Activated CD4-positive, alpha-beta T cell treated with anti-CD3 and anti-CD28 coated beads for 36 hours (primary cell): ENCODE data around the gene NDUFS2. TPM values are rescaled to one million over a fixed set of nuclear protein-coding genes. Genes with fewer than 3 reads are reported as not detected.

ENCODE experiments used
- ATAC-seq: fragments of 200-7000 bp; cut with Tn5 transposase; one replicate; pipeline ENCODE4 v1.10.0; 2021; ENCODE audit warnings: mild to moderate bottlenecking, moderate library complexity
- CTCF ChIA-PET: fragments of 350-600 bp; sonication (Branson Sonifier 250); formaldehyde crosslinking; loops from one replicate; lab custom pipeline; 2021; ENCODE audit warnings: antibody characterized with exemption; lab: Charles Lee
- POLR2A ChIA-PET: fragments of 350-600 bp; sonication (Branson Sonifier 250); formaldehyde crosslinking; loops from one replicate; lab custom pipeline; 2021; ENCODE audit warnings: antibody characterized with exemption, inconsistent platforms; lab: Charles Lee
- DNase-seq: peaks from one replicate; pipeline ENCODE4 v3.0.0-alpha.2; 2020
- H3K27ac Mint-ChIP-seq: one replicate; pipeline ENCODE4 v1.8.0; 2021; ENCODE audit warnings: mixed read lengths
- H3K27me3 Mint-ChIP-seq: one replicate; pipeline ENCODE4 v1.8.0; 2021; ENCODE audit warnings: mixed read lengths
- H3K36me3 Mint-ChIP-seq: one replicate; pipeline ENCODE4 v1.8.0; 2021; ENCODE audit warnings: low read depth, mixed read lengths
- H3K4me1 Mint-ChIP-seq: one replicate; pipeline ENCODE4 v1.8.0; 2021; ENCODE audit warnings: mixed read lengths
- H3K4me3 Mint-ChIP-seq: one replicate; pipeline ENCODE4 v1.8.0; 2021; ENCODE audit warnings: mild to moderate bottlenecking, moderate library complexity, mixed read lengths
- H3K9me3 Mint-ChIP-seq: one replicate; pipeline ENCODE4 v1.8.0; 2021; ENCODE audit warnings: low read depth, mixed read lengths
- intact Hi-C, 2 experiments: fragments of 100-400 bp; cut with DNase I in 1 of 2; cut with micrococcal nuclease in 1 of 2; formaldehyde crosslinking; loops; one replicate each; pipeline versions ENCODE4 v1.14.2 to v1.15.1; 2022 to 2024; cut with DNase I, micrococcal nuclease
- total RNA-seq, 2 experiments: library from RNA; stranded (reverse); gene quantifications; one replicate each; pipeline ENCODE4 v1.2.3, GENCODE V29; 2021

The NDUFS2 gene
- total RNA-seq, 2 experiments from 2014 or later = 71.8 to 92.0 TPM

DNA sequence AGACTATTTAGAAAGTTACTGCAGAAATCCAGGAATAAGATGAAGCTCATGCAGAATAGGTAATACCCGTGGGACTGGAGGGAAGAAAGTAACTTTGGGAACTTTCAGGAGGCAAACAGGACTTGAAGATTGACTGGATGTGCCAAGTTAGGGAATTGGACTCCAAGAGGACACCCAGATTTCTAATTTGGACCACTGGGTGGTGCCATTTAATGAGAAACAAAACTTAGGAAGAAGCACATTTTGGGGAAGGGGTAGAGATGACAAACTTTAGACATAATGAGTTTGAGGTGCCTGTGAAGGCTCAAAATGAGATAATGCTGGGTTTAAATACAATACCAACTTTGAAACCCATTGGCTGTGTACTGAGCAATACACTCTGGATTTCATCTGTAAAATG lies 21.5 kb upstream of the NDUFS2 start:
- ATAC-seq = no peak
- Mint-ChIP-seq H3K4me1 (peaks cover 71% of the 10 kb centered on the region), H3K9me3 (no peaks in the 10 kb centered on the region), H3K27ac (peak overlapping the region; percentile 82), H3K4me3 (no peak overlapping the region), H3K36me3 (peaks cover 8% of the 10 kb centered on the region), H3K27me3 (no peaks in the 10 kb centered on the region)
- POLR2A ChIA-PET = no interaction called here
- no peak for DNase-seq
- intact Hi-C loops = loop anchor here in 1 of 2 experiments (5.0 kb wide), 1 partner anchor 207 kb away; no protein-coding TSS in a partner anchor
- CTCF ChIA-PET = interaction anchor here (0.7 to 4.4 kb wide), 9 partner anchors 11 to 202 kb away, joined by 3 to 33 read pairs (median 3); partner anchors contain the start of genes APOA2, PPOX and TOMM40L

DNA sequence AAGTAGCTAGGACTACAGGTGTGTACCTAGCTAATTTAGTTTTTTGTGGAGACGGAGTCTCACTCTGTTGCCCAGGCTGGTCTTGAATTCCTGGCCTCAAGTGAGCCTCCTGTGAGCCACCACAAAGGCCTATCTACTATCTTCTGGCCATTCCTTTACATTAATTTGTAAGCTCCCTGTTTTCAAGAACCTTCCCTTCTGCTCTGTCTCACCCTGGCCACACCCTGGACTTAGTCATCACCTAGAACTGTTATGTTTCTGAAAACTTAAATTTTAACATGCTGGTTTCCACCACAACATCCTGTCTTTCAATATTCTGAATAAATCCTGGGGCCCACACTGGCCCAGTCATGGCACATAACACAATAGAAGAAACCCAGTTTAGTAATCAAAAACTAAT lies 20.0 kb upstream of the NDUFS2 start:
- Mint-ChIP-seq H3K4me3 (peak overlapping the region; percentile 40), H3K4me1 (peaks cover 76% of the 10 kb centered on the region), H3K27ac (peak overlapping the region; percentile 97), H3K36me3 (no peaks in the 10 kb centered on the region), H3K9me3 (no peaks in the 10 kb centered on the region), H3K27me3 (no peaks in the 10 kb centered on the region)
- intact Hi-C loops = loop anchor here in 1 of 2 experiments (1.0 to 5.0 kb wide), 2 partner anchors 16 to 205 kb away; partner anchors contain the start of gene PPOX
- DNase-seq (peak; percentile 79), ATAC-seq (peak; percentile 68)
- POLR2A ChIA-PET = interaction anchor here (0.6 to 1.8 kb wide), 10 partner anchors 12 to 84 kb away, joined by 3 to 13 read pairs (median 4); partner anchors contain the start of genes APOA2, DEDD, NDUFS2 and PPOX
- CTCF ChIA-PET = interaction anchor here (0.6 to 4.4 kb wide), 18 partner anchors 10 to 665 kb away, joined by 3 to 33 read pairs (median 4); partner anchors contain the start of genes NDUFS2, PPOX and TOMM40L

DNA sequence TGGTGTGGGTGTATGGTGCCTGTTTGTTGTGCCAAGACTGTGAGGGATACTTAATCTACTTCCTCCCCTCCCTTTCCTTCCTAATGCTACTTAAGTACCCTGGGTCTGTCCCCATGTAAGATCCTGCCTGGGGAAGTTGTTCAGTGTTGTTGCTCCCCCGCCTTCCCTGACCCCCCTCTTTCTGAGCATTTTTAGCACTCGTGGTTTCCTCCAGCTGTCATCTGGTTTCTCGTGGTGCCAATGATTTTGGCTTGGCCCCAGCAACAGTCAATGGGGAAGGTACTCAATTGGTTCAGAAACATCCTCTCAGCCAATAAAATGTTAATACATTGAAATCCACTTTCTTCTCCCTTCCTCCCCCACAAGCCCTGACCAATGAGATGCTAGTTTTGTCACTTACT lies 16.9 kb upstream of the NDUFS2 start:
- CTCF ChIA-PET = interaction anchor here (0.6 to 1.6 kb wide), 5 partner anchors 17 to 545 kb away, joined by 3 to 7 read pairs (median 4); partner anchors contain the start of genes NDUFS2 and PPOX
- Mint-ChIP-seq H3K27ac (peak overlapping the region; percentile 90), H3K4me3 (peak overlapping the region; percentile 50), H3K36me3 (no peaks in the 10 kb centered on the region), H3K4me1 (peaks cover 79% of the 10 kb centered on the region), H3K9me3 (no peaks in the 10 kb centered on the region), H3K27me3 (no peaks in the 10 kb centered on the region)
- POLR2A ChIA-PET = interaction anchor here (0.6 to 0.7 kb wide), 4 partner anchors 18 to 204 kb away, joined by 3 to 4 read pairs (median 3); partner anchors contain the start of gene PPOX
- ATAC-seq = peak; percentile 71
- intact Hi-C loops = loop anchor here (1.0 to 2.0 kb wide), 2 partner anchors 17 to 18 kb away; partner anchors contain the start of gene NDUFS2 (in 2 of the 2)
- DNase-seq = peak; percentile 86

DNA sequence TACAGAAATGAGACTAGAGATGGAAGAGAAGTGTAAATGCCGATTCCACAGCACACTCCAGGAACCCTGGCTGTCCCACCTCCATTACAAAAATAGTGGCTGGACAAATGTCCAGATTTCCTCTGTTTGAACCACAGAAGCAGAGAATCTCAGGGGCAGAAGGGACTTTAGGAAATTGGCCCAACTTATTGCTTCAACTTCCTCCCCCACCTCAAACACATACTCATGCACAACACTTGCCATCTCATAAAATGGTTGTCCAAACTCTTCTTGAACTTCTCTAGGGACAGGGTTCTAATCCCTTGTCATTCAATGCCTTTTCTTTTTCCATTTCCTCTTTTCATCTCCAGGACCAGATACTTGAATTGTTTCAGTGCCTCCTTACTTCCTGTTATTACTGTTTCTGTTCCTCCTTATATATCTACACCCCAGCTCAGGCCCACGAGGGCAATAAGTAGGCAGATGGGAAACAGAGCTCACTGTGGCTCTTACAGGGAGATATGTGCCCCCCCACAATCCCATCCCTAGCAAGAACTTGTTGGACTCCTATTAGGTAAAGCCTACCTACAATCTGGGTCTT lies 16.3 kb upstream of the NDUFS2 start:
- Mint-ChIP-seq H3K9me3 (no peaks in the 10 kb centered on the region), H3K4me1 (peaks cover 73% of the 10 kb centered on the region), H3K36me3 (no peaks in the 10 kb centered on the region), H3K27me3 (no peaks in the 10 kb centered on the region), H3K4me3 (peak overlapping the region; percentile 50), H3K27ac (peak overlapping the region; percentile 90)
- ChIA-PET CTCF (interaction anchor here (0.7 to 1.6 kb wide), 8 partner anchors 16 to 197 kb away, joined by 3 to 7 read pairs (median 4); partner anchors contain the start of genes NDUFS2 and PPOX), POLR2A (interaction anchor here (0.6 to 1.0 kb wide), 6 partner anchors 15 to 203 kb away, joined by 3 to 10 read pairs (median 3); partner anchors contain the start of genes PPOX and TOMM40L)
- no peak for DNase-seq
- ATAC-seq = no peak
- intact Hi-C loops = loop anchor here (1.0 to 2.0 kb wide), 2 partner anchors 16 to 17 kb away; partner anchors contain the start of gene NDUFS2 (in 2 of the 2)

DNA sequence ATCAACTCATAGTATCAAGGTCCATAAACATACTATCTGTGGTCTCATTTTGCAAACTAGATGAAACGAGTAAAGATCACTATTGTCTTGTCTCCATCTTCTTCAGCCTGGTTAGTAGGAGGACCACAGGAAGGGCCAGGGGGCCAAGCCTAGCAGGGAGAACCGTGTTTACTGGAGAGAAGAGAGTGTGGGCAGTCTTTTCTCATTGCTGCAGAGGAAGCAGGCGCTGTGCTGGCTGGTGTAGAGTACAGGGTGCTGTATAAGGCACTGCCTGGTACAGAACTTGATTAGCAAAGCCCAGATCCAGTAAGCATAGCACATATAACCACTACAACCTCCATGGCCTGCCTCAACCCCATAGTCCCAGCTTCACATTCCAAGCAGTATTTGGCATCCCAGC lies 14.9 kb upstream of the NDUFS2 start:
- ChIA-PET POLR2A (no interaction called here), CTCF (no interaction called here)
- ATAC-seq (no peak), DNase-seq (no peak)
- Mint-ChIP-seq H3K27me3 (no peaks in the 10 kb centered on the region), H3K27ac (peak overlapping the region; percentile 90), H3K36me3 (no peaks in the 10 kb centered on the region), H3K9me3 (no peaks in the 10 kb centered on the region), H3K4me3 (no peak overlapping the region), H3K4me1 (peaks cover 61% of the 10 kb centered on the region)
- intact Hi-C loops = no loop called here

DNA sequence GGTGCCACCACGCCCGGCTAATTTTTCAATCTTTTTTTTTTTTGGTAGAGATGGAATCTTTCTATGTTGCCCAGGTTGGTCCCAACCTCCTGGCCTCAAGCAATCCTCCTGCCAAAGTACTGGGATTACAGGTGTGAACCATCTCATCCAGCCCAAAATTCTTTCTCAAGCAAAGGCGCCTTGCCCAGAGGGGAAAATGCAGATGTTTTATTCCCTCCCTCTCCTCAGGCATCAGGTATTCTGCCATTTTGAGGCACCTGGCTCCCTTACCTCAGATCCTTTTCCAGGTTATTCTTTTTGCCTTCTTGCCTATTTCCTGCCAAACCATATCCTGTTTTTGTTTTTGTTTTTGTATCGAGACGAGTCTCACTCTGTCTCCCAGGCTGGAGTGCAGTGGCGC lies 13.8 kb upstream of the NDUFS2 start:
- Mint-ChIP-seq H3K4me3 (no peak overlapping the region), H3K27me3 (no peaks in the 10 kb centered on the region), H3K9me3 (no peaks in the 10 kb centered on the region), H3K27ac (peak overlapping the region; percentile 78), H3K36me3 (no peaks in the 10 kb centered on the region), H3K4me1 (peaks cover 56% of the 10 kb centered on the region)
- CTCF ChIA-PET = interaction anchor here (0.6 to 1.2 kb wide), 3 partner anchors 21 to 194 kb away, joined by 3 read pairs; partner anchors contain the start of gene PPOX
- intact Hi-C loops = no loop called here
- POLR2A ChIA-PET = no interaction called here
- ATAC-seq (no peak), DNase-seq (no peak)

DNA sequence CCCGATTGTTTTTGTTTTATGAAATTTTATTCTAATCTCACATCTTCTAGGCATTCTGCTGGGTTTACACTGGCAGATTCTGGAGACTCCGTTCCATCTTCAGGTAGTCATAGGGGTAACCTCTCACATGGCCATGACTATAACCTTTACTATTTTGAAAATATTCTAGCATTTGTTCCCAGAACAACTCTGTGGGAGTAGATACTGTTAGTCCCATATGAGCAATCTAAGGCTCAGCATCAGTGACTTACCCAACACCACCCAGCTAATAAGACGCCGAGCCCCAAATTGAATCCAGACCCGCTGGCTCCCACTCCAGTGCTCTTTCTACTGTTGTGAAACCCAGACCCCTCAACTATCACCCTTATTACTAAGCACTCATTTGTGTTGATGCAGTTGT lies 13.1 kb upstream of the NDUFS2 start:
- DNase-seq (no peak), ATAC-seq (no peak)
- ChIA-PET CTCF (interaction anchor here (1.0 to 1.2 kb wide), 2 partner anchors 22 to 193 kb away, joined by 3 read pairs; no protein-coding TSS in a partner anchor), POLR2A (no interaction called here)
- no peak overlapping the region for H3K4me3 Mint-ChIP-seq
- no peaks in the 10 kb centered on the region for H3K27me3 Mint-ChIP-seq
- no peaks in the 10 kb centered on the region for H3K9me3 Mint-ChIP-seq
- H3K27ac Mint-ChIP-seq = no peak overlapping the region
- no peaks in the 10 kb centered on the region for H3K36me3 Mint-ChIP-seq
- intact Hi-C loops = no loop called here
- H3K4me1 Mint-ChIP-seq = peaks cover 51% of the 10 kb centered on the region

DNA sequence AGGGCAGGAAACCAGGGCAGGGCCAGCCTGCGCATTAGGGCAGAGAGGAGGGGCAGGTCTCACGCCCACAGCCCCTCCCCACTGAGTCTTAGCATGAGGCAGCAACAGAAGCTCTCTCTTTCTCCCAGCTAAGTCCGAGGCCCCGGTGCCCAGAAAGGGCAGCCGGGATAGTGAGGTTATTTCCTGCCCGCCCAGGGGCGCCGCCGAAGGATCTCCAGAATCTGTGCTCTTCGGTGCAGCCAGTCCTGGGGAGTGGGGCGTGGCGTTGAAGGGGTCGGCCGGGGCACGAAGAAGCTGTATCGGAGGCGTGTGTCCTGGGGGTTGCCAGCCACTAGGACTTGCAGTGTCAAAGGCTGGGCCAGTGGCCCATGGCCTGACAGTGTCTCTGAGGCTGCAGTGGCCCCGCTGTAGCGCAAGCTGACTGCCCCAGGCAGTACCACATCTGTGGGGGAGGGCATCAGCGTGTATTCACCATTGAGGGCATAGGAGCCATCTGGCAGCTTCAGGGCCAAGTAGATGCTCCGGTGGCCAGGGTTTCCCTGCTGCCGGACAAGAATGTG lies 11.1 kb upstream of the NDUFS2 start:
- Mint-ChIP-seq H3K9me3 (no peaks in the 10 kb centered on the region), H3K4me1 (peaks cover 39% of the 10 kb centered on the region), H3K36me3 (no peaks in the 10 kb centered on the region), H3K4me3 (no peak overlapping the region), H3K27ac (no peak overlapping the region), H3K27me3 (no peaks in the 10 kb centered on the region)
- no peak for ATAC-seq
- intact Hi-C loops = no loop called here
- ChIA-PET CTCF (interaction anchor here (0.7 to 5.0 kb wide), 13 partner anchors 9 to 191 kb away, joined by 3 to 35 read pairs (median 5); partner anchors contain the start of genes DEDD, NDUFS2, PPOX and TOMM40L), POLR2A (interaction anchor here (0.6 kb wide), 1 partner anchor 200 kb away, joined by 3 read pairs; no protein-coding TSS in a partner anchor)
- no peak for DNase-seq

DNA sequence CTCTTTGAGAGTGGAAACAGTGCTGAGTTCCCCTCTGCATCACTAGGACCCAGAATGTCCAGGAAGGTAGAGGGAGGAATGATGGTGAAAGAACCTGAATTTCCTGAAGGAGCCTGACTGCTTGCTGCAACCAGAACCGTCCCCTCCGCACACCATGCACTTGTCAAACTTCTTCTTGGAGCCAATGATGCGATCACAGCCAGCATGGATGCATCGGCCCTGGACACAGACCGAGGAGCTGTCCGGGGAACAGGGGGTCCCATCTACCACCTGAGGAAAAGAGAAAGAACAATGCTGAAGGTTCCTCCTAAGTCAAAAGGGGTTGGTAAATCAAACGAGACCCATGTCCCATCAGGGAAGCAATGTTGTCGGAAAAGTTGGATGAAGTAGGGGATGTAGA lies 10.2 kb upstream of the NDUFS2 start:
- H3K4me1 Mint-ChIP-seq = peaks cover 30% of the 10 kb centered on the region
- DNase-seq (no peak), ATAC-seq (no peak)
- H3K36me3 Mint-ChIP-seq = no peaks in the 10 kb centered on the region
- ChIA-PET POLR2A (interaction anchor here (0.6 kb wide), 2 partner anchors 69 to 199 kb away, joined by 3 read pairs; no protein-coding TSS in a partner anchor), CTCF (interaction anchor here (0.6 to 5.0 kb wide), 19 partner anchors 10 to 246 kb away, joined by 3 to 35 read pairs (median 5); partner anchors contain the start of genes DEDD, NDUFS2, PPOX and TOMM40L)
- intact Hi-C loops = loop anchor here (1.0 kb wide), 3 partner anchors 33 to 190 kb away; no protein-coding TSS in a partner anchor
- H3K27me3 Mint-ChIP-seq = no peaks in the 10 kb centered on the region
- no peak overlapping the region for H3K4me3 Mint-ChIP-seq
- H3K27ac Mint-ChIP-seq = no peak overlapping the region
- H3K9me3 Mint-ChIP-seq = no peaks in the 10 kb centered on the region

DNA sequence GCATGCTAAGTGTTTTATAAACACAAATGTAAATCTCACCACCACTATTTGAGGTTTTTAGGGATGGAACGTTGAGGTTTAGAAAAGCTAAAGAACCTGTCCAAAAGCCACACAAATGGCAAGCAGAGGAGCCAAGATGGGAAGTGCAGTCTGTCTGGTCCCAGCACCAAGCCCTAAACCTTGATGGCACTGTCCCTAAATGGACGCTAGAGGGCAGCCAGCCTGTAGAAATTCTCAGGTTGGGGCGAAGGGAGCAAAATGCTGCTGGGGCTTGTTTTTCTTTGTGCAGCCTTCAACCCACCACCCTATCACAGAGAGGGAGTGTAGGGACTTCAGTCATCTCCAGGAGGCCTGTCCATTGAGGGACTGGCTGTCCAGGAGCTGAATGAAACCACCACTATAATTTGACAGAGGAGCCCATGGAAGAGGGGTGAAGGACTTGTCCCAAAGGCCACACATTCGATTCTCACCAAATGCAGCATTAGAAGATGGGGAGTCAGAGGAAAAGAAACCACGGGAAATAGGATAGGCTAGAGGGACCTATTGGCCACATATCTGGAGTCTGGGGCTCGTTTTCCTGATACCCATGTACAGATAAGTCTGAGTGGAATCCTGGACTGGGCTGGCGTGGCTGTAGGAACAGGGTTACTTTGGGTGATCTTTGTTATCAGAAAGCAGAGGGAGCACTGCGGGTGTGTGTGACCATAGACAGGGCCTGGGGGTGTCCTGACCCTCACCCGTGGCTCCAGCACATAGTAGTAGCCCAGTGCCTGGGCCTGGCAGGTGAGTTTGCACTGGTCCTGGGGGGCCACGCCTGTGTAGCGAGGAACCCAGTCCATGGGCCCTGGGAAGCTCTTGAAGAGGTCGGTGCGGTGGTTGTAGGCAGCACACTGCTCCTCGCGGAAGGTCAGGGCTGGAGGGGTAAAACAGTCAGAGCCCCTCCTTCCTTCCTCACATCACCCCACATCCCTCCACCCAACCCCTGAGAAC lies 9.4 kb upstream of the NDUFS2 start:
- intact Hi-C loops = loop anchor here (1.0 kb wide), 3 partner anchors 33 to 190 kb away; no protein-coding TSS in a partner anchor
- ChIA-PET CTCF (interaction anchor here (0.6 to 5.0 kb wide), 19 partner anchors 9 to 246 kb away, joined by 3 to 35 read pairs (median 5); partner anchors contain the start of genes NDUFS2, PPOX and TOMM40L), POLR2A (interaction anchor here (1.3 kb wide), 1 partner anchor 10 kb away, joined by 4 read pairs; no protein-coding TSS in a partner anchor)
- H3K27me3 Mint-ChIP-seq = no peaks in the 10 kb centered on the region
- H3K4me3 Mint-ChIP-seq = no peak overlapping the region
- H3K27ac Mint-ChIP-seq = peak overlapping the region; percentile 74
- peak; percentile 81 for DNase-seq
- H3K36me3 Mint-ChIP-seq = no peaks in the 10 kb centered on the region
- peaks cover 22% of the 10 kb centered on the region for H3K4me1 Mint-ChIP-seq
- ATAC-seq = peak; percentile 96
- no peaks in the 10 kb centered on the region for H3K9me3 Mint-ChIP-seq
